ENCODE data around the gene HIGD2A.

The HIGD2A gene

DNA sequence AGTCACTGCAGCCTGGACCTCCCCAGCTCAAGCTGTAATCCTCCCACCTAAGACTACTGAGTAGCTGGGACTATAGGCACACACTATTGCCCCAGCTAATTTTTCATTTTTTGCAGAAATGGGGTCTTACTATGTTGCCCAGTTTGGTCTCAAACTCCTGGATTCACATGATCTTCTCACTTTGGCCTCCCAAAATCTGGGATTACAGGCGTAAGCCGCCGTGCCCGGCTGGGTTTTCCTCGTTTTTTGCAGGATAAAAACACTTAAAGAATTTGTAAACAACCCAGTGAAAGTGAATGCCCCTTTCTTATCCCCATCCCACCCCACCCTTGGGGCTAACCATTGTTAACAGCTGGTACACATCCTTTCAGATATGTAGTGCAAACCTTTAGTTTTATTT is 20.0 kb downstream of the HIGD2A start:
- no peak for DNase-seq (ENCODE audit: low spot score)
- H3K27ac ChIP-seq, result peak overlapping the region; percentile 99
- CTCF ChIA-PET, result interaction anchor here (1.8 kb wide), 1 partner anchor 40 kb away, joined by 9 read pairs; the partner anchor contains the start of gene FAF2
- POLR2A ChIA-PET (ENCODE audit: low non-redundant PET), result interaction anchor here (0.6 kb wide), 1 partner anchor 141 kb away, joined by 3 read pairs; the partner anchor contains the start of gene CDHR2
- TF ChIP-seq CTCF (conservative IDR thresholded peaks at IDR 0.05; ENCODE audit: low read depth), result no peak

- POLR2A ChIA-PET (ENCODE audit: low non-redundant PET), result no interaction called here
- CTCF ChIA-PET, result interaction anchor here (0.6 to 0.7 kb wide), 5 partner anchors 7 to 238 kb away, joined by 3 to 5 read pairs (median 3); partner anchors contain the start of genes HIGD2A, NOP16 and TSPAN17
- no peak for DNase-seq (ENCODE audit: low spot score)
- peak overlapping the region; percentile 99 for H3K27ac ChIP-seq
- no peak for TF ChIP-seq CTCF (conservative IDR thresholded peaks at IDR 0.05; ENCODE audit: low read depth)
Observed at GRCh38 chr5:176409765-176410164, 21.2 kb downstream of the HIGD2A start.

DNA sequence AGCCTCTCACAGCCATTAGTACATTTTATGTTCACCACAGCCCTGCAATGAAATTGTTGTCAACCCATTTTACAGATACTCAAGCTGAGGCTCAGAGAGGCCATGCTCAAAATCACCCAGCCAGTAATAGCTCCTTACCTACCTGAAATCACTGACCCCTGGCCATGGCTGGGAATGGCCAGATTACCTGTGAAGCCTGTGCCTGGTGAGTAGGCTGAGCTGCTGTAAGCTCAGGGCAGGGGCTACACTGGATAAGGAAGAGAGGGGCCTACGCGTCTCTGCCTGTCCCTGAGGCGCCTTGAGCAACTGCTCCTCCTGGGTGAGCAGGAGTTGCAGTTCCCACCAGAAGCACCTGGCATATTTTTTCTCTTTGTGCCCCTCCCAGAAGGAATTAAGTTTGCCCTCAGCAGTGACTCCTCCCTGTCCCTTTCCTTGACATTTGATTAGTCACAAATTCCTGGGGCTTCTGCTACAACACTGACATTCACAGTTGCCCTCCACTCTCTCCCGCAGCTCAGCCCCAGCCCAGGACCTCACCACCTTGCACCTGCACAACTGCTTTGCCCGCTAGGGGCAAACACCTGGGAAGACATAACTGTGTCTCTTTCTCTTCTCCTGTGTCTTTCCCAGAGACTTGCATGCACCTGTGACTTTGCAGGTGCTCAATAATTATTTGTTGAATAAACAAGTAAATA is 22.1 kb downstream of the HIGD2A start:
- no peak; the same call in 1 of the 2 replicates for TF ChIP-seq CTCF (conservative IDR thresholded peaks at IDR 0.05; ENCODE audit: low read depth)
- POLR2A ChIA-PET (ENCODE audit: low non-redundant PET), result interaction anchor here (0.6 kb wide), 1 partner anchor 127 kb away, joined by 3 read pairs; no protein-coding TSS in a partner anchor
- DNase-seq (ENCODE audit: low spot score), result peak; percentile 68
- peak overlapping the region; percentile 99 for H3K27ac ChIP-seq
- CTCF ChIA-PET, result interaction anchor here (0.6 to 0.9 kb wide), 7 partner anchors 10 to 243 kb away, joined by 3 to 6 read pairs (median 3); partner anchors contain the start of genes HIGD2A, NOP16 and TSPAN17

DNA sequence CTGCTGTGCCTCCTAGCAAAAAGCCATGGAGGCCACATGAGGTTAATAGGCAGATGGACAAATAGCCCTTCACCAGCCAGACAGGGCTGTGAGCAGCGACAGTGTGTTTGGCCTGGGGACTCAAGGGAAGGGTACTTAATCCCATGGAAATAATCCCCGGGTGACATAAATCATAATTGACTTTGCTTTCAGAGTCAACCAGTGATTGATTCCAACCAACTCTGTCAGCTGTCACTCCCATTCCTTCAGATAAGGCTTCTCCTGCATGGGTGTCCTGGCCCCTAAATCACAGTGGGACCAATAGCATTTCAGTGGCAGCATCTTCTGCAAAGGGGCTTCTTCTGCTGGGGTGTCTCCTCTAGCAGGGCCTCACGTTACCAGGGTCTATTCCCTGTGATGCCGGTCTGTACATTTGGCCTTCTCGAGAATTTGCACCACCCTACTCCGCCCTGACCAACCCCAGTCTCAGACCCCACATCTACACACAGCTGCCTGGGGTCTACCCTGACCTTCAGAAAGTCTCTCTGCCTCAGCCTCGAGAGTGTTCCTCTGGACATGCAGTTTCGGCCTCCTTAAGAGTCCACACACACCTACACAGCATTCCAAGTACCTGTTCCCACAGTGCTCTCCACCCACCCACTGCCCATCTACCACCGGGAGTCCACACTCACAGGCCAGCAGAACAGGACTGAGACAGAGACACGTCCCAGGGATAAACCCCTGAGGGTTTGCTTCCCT is 24.1 kb downstream of the HIGD2A start:
- H3K27ac ChIP-seq, result peak overlapping the region; percentile 99
- CTCF ChIA-PET, result interaction anchor here (0.9 to 1.6 kb wide), 2 partner anchors 35 to 879 kb away, joined by 5 to 8 read pairs; partner anchors contain the start of gene FAF2
- POLR2A ChIA-PET (ENCODE audit: low non-redundant PET), result interaction anchor here (0.7 to 1.4 kb wide), 2 partner anchors 12 to 129 kb away, joined by 3 read pairs; no protein-coding TSS in a partner anchor
- no peak for TF ChIP-seq CTCF (conservative IDR thresholded peaks at IDR 0.05; ENCODE audit: low read depth)
- DNase-seq (ENCODE audit: low spot score), result no peak

DNA sequence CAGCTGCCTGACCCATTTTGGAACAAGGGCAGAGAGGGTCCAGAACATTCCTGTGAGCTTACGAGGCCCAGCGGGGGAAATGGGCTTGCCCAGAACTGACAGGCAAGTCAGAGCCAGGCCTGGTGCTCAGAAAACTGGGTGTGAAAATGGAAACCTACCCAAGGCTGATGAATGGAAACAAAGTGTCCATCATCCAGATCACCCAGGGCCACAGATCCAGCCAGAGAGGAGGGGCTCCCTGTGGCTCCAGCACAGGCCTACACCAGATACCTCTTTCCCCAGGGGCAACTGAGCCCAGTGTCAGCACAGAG is 24.7 kb downstream of the HIGD2A start:
- peak overlapping the region; percentile 99 for H3K27ac ChIP-seq
- POLR2A ChIA-PET (ENCODE audit: low non-redundant PET), result interaction anchor here (1.4 kb wide), 1 partner anchor 128 kb away, joined by 3 read pairs; no protein-coding TSS in a partner anchor
- CTCF ChIA-PET, result interaction anchor here (0.9 to 1.6 kb wide), 2 partner anchors 35 to 880 kb away, joined by 5 to 8 read pairs; partner anchors contain the start of gene FAF2
- TF ChIP-seq CTCF (conservative IDR thresholded peaks at IDR 0.05; ENCODE audit: low read depth), result no peak
- peak; percentile 90 for DNase-seq (ENCODE audit: low spot score)

DNA sequence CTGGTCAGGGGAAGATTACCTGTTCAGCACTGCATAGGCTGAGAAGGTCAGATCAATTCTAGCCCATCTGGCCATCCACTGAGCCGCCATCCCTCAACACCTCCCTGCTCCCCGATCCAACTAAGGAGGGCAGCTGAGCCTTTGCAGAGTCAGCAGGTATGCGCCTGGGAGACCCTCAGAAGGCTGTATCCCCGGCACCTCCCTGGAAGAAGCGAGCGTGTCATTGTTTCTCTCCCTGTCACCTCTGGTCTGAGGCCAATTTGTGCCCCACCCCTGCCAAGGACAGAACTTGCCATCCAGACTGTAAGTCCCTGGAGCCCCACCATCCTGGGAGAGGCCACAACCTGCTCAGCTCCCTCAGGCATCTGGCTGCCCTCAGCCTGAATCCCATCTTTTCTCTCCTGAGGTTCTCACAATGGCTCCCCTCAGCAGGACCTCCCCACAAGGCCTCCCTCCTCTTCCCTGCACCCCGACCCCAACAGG is 25.2 kb downstream of the HIGD2A start:
- ChIA-PET POLR2A (ENCODE audit: low non-redundant PET) (interaction anchor here (1.4 kb wide), 1 partner anchor 128 kb away, joined by 3 read pairs; no protein-coding TSS in a partner anchor), CTCF (interaction anchor here (0.7 to 1.6 kb wide), 2 partner anchors 34 to 160 kb away, joined by 4 to 8 read pairs; partner anchors contain the start of gene FAF2)
- TF ChIP-seq CTCF (conservative IDR thresholded peaks at IDR 0.05; ENCODE audit: low read depth), result no peak
- peak overlapping the region; percentile 99 for H3K27ac ChIP-seq
- no peak for DNase-seq (ENCODE audit: low spot score)

Measured in RWPE1 (cell line).